ENCODE measurements around the gene SSMEM1.
"Not testable (repeated sequence)": the region's sequence is repeated elsewhere in the genome, so short reads cannot be mapped to it uniquely, and the experiment has no call there.

The SSMEM1 gene

GRCh38 chr7:130179631-130180030, 28.0 kb upstream of the SSMEM1 start:
- ChIA-PET CTCF (interaction anchor here (1.0 kb wide), 1 partner anchor 8 kb away, joined by 3 read pairs; no protein-coding TSS in a partner anchor), POLR2A (no interaction called here)
- TF ChIP-seq CTCF (IDR thresholded peaks at IDR 0.05; ENCODE audit: control extremely low read depth, extremely low read depth, low read depth, missing control alignments): no peak
- no peak for DNase-seq (ENCODE audit: extremely low spot score)

DNA sequence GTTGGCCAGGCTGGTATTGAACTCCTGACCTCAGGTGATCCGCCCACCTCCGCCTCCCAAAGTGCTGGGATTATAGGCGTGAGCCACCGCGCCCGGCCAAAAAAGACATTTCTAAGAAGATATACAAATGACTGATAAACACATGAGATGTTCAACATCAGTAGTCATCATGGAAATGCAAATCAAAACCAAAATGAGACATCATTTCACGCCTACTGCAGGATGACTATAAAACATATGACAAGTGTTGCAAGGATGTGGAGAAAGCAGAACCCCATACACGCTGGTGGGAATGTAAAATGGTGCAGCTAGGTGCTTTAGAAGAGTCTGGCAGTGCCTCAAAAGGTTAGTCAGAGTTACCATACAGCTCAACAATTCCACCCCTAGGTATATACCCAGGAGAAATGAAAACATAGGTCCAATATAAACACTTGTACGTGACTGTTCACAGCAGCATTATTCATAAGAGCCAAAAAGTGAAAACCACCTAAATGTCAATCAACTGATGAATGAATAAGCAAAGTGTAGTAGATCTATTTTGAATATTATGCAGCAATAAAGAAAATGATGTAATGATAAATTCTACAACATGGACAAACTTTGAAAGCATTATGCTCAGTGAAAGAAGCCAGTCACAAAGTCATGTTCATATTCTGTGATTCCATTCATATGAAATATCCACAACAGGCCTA, 26.9 kb upstream of the SSMEM1 start:
- CTCF ChIA-PET: interaction anchor here (1.4 kb wide), 1 partner anchor 10 kb away, joined by 5 read pairs; no protein-coding TSS in a partner anchor
- POLR2A ChIA-PET: no interaction called here
- no peak for TF ChIP-seq CTCF (IDR thresholded peaks at IDR 0.05; ENCODE audit: control extremely low read depth, extremely low read depth, low read depth, missing control alignments)
- no peak for DNase-seq (ENCODE audit: extremely low spot score)

DNA sequence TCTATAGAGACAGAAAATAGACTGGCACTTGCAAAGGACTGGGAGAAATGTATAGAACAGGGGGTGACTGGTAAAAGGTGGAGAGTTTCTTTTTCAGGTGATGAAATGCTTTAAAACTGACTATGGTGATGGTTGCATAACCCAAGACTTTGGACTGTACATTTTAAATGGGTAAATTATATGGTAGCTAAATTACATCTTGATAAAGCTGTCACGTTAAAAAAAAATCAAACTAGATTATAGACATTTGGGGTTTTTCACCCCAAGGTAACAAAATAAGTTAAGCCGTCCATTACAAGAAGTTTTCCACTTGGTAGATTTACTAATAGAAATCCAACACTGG, 26.4 kb upstream of the SSMEM1 start:
- CTCF ChIA-PET: interaction anchor here (1.0 to 2.3 kb wide), 4 partner anchors 9 to 31 kb away, joined by 3 to 7 read pairs (median 4); no protein-coding TSS in a partner anchor
- no peak for DNase-seq (ENCODE audit: extremely low spot score)
- TF ChIP-seq CTCF (IDR thresholded peaks at IDR 0.05; ENCODE audit: control extremely low read depth, extremely low read depth, low read depth, missing control alignments): no peak
- POLR2A ChIA-PET: no interaction called here

DNA sequence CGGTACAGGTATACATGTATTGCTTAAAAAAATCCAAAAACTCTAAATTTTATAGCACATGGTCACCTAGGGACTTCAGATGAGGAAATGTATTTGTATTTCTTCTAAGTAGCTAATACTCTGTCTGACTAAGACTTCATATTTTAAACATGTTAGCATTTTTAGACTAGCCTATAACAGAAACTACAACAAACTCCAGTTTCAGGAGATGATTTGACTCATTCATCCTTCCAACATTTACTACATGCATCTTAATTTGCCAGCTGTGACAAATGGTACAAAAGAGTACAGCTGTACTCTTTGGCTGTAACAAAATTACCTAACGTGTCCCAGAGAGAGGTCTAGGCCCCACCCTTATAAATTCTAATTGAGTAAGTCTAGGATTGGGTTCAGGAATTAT, 24.7 kb upstream of the SSMEM1 start:
- no peak for TF ChIP-seq CTCF (IDR thresholded peaks at IDR 0.05; ENCODE audit: control extremely low read depth, extremely low read depth, low read depth, missing control alignments)
- POLR2A ChIA-PET: interaction anchor here (1.0 kb wide), 1 partner anchor 23 kb away, joined by 3 read pairs; the partner anchor contains the start of gene TMEM209
- DNase-seq (ENCODE audit: extremely low spot score): peak; percentile 39
- CTCF ChIA-PET: interaction anchor here (1.2 to 2.3 kb wide), 5 partner anchors 10 to 542 kb away, joined by 3 to 7 read pairs (median 4); no protein-coding TSS in a partner anchor

GRCh38 chr7:130184349-130184748, 23.3 kb upstream of the SSMEM1 start:
- DNase-seq (ENCODE audit: extremely low spot score); POLR2A ChIA-PET: not testable (repeated sequence)
- CTCF ChIA-PET: interaction anchor here (1.1 to 1.6 kb wide), 3 partner anchors 8 to 112 kb away, joined by 3 to 6 read pairs (median 3); no protein-coding TSS in a partner anchor

GRCh38 chr7:130187360-130187759, 20.3 kb upstream of the SSMEM1 start:
- DNase-seq (ENCODE audit: extremely low spot score): no peak
- ChIA-PET POLR2A (interaction anchor here (0.6 kb wide), 1 partner anchor 18 kb away, joined by 3 read pairs; the partner anchor contains the start of gene TMEM209), CTCF (interaction anchor here (0.7 to 1.1 kb wide), 4 partner anchors 8 to 115 kb away, joined by 3 read pairs; partner anchors contain the start of gene TMEM209)
- TF ChIP-seq CTCF (IDR thresholded peaks at IDR 0.05; ENCODE audit: control extremely low read depth, extremely low read depth, low read depth, missing control alignments): no peak

GRCh38 chr7:130189343-130189742, 18.3 kb upstream of the SSMEM1 start:
- CTCF ChIA-PET: interaction anchor here (1.4 kb wide), 1 partner anchor 16 kb away, joined by 4 read pairs; the partner anchor contains the start of gene TMEM209
- POLR2A ChIA-PET: no interaction called here
- TF ChIP-seq CTCF (IDR thresholded peaks at IDR 0.05; ENCODE audit: control extremely low read depth, extremely low read depth, low read depth, missing control alignments): no peak
- no peak for DNase-seq (ENCODE audit: extremely low spot score)
